ENCODE data around the gene CNGA3.

DNA sequence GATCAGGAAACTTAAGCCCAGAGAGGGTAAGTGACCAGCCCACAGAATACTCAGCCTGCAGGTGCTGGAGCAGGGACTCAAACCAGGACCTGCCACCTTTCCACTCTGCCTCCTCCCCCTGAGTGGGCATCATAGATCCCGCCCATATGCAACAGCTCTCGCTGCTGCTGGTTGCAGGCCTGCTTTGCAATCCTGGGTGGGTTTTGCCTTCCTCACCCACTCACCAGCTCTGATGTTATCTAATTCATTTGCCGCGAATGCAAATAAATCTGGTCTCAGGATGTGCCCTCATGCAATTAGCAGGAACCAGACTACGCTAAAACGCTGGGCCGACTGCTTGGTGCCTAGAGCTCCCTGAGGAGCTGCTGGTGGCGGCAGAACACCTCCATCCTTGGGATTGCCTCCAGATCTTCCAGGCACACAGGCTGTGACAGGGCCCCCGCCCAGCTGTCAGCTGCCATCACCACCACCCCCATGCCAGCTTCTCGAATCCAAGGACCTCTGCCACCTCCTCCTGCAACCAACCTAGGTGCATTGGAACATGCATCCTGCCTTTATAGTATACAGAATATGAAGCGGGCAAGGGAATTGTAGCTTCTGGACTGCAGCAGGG lies 28.8 kb downstream of the CNGA3 start:
- TF ChIP-seq CTCF (IDR thresholded peaks at IDR 0.05; ENCODE audit: insufficient read depth, low read length) (no peak), POLR2AphosphoS5 (IDR thresholded peaks at IDR 0.05; ENCODE audit: low read depth) (no peak), GABPA (IDR thresholded peaks at IDR 0.05; ENCODE audit: low read depth) (no peak)

Measured in HL-60 (cell line).